Stimulated activated CD4-positive, alpha-beta T cell treated with anti-CD3 and anti-CD28 coated beads, TNF-alpha, amount 100 ng/mL, for 48 hours (primary cell): Measurements from ENCODE around the gene TBXAS1.

Experiments
- DNase-seq, 3 donors: peaks; one replicate each; pipeline ENCODE4 v3.0.0-alpha.2; 2020; ENCODE audit warnings: low read depth in 3 of 3

The TBXAS1 gene

GRCh38 chr7:139946533-139946932 is 117.5 kb downstream of the TBXAS1 start:
- DNase-seq, result no peak

DNA sequence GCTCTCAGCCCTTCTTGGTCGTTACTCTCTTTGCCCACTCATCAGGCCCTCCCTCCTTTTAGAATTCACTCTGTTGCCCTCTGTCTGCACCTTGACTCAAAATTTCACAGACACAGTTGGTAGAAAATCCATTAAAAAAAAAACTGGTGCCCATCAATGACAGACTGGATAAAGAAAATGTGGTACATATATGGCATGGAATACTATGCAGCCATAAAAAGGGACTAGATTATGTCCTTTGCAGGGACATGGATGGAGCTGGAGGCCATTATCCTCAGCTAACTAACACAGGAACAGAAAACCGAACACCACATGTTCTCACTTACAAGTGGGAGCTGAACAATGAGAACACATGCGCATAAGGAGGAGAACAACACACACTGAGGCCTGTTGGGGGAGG is 118.0 kb downstream of the TBXAS1 start:
- no peak for DNase-seq

DNA sequence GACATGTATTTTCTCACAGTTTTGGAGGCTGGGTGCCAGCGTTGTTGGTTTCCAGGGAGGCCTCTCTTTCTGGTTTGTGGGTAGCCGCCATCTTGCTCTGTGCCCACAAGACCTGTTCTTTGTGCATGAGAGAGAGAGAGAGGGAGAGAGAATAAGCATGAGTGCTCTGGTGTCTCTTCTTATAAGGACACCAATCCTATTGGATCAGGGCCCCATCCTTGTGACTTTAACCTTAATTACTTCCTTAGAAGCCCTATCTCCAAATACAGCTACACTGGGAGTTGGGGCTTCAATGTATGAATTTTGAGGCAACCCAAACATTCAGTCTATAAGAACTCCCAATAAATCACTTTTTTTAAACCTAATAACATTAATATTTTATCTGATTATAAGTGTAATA is 119.1 kb downstream of the TBXAS1 start:
- DNase-seq, result no peak

DNA sequence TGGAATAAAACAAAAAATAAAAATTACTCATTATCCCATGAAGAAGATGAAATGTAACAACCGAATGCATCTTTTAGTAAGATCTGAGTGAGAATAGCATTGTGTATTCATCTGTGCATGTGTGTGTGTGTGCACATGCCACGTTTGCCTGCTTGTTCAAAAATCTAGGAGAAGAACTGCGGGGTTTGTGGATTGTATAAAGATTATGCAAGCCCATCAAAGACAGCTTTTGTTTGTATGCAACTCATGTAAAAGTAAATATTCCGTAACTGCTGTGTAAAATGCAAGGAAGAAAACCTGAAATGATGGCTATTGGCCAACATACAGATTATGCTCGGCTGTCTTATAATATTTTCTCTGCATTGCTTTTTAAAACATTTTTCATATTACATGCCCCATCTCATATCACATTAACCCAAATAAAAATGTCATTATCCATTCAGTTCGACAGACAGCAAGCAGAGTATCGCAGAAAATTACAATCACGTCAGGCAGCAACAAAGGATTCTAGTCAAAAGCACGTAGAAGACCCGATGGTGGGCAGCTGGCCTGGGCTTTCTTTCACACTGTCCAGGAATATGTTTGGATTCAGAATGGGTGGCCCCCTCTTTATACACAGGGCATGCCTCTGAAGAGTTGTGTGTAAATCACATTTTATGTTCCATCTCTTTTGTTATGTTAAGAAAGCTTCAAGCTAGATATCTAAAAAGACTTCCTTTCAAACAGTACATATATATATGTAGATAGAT is 119.7 kb downstream of the TBXAS1 start:
- DNase-seq, result no peak

DNA sequence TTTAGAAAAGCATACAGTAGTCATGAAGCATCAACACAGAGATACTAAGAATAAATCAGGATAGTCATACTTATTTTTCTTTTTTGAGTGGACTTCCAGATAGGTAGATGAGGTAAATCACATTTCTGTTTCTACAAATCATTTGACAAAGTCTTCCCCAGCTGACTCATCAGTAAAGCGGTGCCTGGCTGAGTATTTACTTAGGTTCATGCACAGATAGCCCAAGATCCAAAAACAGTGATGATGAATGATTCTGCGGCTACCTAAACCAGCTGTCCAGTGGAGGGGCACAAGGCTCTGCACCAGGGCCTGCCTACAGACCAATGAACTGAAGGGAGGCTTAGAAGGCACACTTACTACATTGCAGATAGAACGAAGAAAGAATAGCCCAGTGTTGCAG is 120.6 kb downstream of the TBXAS1 start:
- DNase-seq, result no peak

- DNase-seq, result no peak
Observed at GRCh38 chr7:139950881-139951525, 121.9 kb downstream of the TBXAS1 start.

DNA sequence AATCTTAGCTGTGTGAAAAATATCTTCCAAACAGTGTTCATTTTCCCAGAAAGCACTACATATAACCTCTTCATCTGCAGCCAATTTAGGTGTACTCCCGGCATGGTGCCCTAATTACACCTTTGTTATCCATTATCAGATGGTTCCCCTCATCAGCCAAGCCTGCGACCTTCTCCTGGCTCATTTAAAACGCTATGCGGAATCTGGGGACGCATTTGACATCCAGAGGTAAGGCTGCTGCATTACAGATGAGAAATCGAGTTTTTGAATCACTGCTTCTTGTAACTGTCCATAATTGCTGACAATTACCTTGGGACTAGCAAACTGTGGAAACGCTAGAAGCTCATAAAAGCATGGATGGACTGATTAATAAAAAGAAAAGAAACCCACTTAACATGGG is 124.2 kb downstream of the TBXAS1 start:
- no peak for DNase-seq

DNA sequence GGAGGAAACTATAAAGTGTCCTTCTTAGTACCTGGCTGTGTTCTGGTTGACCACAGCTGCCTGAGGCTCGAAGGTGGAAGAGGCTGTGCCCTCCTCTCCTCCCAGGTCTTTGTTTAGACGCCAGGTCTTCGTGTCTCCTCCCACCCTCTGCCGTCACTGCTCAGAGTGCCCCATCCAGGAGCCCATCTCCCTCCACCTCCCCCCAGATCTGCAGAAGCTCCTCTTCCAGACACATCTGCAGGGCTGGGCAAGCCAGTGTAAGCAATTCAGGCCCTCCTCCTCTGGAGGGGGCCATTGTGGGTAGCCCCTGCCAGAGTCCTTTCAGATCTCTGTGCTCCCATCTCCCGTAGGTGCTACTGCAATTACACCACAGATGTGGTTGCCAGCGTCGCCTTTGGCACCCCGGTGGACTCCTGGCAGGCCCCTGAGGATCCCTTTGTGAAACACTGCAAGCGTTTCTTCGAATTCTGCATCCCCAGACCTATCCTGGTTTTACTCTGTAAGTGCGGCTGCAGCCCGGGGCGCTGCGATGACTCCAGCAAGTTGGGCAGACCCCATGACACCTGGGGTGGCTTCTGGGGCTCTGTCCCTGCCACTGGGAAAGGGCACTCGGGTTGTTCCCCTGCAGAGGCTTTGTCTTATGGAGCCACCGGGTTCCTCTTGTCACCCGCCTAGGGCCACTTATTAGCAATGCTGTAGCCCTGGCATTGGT is 126.2 kb downstream of the TBXAS1 start:
- DNase-seq, result no peak

- no peak for DNase-seq
Observed at GRCh38 chr7:139958599-139959284, 129.7 kb downstream of the TBXAS1 start.

DNA sequence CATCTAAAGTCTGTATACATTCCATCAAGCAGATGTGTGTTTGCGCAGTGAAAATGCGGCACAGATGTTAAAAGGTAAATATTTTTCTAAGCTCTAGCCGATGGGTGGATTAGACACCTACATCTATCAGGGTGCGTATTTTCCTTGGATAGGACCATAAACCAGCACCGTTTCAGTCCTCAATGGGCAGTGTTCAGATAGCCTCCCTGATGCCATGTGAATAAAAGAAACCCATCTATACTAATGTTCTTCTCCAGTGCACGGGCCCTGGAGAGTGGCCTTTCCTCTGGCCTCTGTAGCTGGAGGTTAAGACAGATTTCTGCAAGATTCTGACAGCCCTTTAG is 130.2 kb downstream of the TBXAS1 start:
- no peak for DNase-seq

DNA sequence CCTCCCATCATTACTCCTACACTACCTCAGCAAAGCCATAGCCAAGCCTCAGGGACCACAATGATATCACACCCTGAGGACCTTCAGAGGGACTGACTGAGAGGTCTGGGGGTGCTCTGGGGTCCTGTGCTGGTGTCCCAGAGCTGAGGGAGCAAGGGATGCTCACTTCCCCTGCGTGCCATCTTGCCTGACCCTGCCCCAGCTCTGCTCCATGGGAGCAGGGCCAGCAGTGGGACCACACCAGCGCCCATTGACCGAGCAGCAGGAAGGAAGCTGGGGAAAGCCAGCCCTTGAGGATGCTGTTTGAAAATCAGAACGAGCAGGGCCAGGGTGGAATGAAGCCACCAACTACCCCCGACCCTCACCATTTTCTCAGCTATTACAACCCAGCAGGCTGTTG is 130.7 kb downstream of the TBXAS1 start:
- no peak for DNase-seq

DNA sequence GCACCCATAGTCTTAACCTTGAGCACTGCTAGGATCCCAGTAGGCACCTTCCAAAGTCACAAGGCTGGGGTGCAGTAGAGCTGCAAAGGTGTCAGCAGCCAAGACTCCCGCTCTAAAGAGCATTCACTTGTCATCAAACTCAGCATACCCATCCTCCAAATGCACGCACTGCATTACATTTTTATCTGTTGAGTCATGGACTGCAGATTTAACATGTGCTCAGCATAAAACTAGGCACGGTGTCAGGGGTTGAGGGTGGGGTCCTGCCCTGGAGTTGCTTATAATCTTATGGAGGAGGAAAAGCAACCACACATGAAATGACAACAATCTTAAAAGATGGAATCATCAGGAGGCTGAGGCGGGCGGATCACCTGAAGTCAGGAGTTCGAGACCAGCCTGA is 131.1 kb downstream of the TBXAS1 start:
- DNase-seq, result no peak

- no peak for DNase-seq
Observed at GRCh38 chr7:139965942-139966628, 137.0 kb downstream of the TBXAS1 start.

GRCh38 chr7:139966949-139967348 is 137.9 kb downstream of the TBXAS1 start:
- DNase-seq, result no peak

DNA sequence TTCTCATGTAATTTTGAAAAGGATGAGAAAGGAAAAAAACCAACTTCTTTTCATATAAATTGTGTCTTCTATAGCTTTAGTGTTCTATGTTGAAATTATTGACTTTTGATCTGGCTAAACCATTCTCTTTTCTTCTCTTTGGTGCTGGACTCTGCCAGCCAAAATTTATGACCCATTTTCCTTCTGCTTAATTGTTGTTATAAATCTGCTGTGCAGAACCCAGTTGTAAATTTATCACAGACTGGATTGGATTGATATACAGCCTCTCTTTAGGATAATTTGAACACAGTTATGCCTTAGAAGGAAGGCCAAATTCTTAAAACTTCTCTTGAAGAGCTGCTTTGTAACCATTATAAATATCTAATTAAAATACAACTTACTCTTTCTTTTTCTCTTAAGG is 139.9 kb downstream of the TBXAS1 start:
- DNase-seq, result no peak

DNA sequence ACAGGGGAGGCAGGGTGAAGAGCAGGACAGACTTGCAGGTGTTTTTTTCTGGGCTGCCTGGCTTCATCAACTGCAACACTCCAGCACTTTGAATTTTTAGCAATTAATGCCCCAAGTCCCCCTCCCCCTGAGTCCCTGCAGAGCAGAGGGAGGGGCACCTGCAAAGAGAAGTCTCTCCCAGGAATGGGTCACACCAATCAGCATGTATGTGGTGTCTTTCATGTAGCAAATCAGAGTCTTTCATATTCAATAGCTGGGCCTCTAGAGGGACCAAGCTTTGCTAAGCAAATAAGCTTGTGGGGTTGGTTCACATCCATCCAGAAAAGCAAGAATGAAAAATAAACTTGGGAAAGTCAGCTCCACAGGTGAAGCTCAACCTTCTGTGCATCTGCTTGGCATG is 143.0 kb downstream of the TBXAS1 start:
- DNase-seq, result no peak

DNA sequence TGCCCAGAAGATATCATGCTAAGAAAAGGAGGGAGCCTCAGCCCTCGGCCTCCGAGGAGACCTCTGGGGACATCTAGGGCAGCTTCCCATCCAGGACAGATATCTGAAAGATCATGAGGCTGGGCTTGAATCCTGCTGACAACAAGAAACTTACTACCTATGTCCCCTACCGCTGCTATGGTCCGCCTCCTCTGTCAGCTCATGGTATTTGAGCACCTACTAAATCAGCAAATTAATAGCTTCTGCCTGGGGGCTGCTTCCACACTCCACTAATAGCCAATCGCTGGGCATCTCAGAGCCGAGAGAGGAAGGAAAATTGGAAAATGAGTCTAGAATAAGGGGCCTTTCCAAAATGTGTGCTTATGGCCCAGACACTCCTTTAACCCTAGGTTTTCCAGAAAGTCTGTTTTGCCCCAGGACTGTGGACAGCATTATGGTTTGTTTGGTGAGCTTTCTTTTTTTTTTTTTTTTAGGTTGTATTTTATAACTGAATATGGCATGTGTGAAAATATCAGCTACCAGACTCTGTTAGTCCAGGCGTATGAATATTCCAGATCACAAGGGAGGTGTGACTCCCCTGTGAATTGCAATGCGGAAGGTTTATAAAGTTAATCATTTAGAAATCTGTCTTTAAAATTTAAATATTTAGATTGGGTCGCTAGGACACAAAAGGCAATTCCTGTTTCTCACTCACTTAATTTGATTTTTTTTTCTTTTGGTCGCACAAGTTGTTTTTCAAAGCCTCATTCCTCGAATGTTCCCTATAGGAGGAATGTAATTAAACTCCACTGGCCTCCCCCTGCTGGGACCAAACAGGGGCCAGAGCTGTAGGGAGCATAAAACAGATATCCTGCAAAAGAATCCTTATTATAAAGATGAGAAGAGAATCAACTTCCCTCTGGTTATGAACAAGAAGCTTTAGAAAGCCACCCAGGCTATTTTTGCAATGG is 144.3 kb downstream of the TBXAS1 start:
- DNase-seq, result no peak

DNA sequence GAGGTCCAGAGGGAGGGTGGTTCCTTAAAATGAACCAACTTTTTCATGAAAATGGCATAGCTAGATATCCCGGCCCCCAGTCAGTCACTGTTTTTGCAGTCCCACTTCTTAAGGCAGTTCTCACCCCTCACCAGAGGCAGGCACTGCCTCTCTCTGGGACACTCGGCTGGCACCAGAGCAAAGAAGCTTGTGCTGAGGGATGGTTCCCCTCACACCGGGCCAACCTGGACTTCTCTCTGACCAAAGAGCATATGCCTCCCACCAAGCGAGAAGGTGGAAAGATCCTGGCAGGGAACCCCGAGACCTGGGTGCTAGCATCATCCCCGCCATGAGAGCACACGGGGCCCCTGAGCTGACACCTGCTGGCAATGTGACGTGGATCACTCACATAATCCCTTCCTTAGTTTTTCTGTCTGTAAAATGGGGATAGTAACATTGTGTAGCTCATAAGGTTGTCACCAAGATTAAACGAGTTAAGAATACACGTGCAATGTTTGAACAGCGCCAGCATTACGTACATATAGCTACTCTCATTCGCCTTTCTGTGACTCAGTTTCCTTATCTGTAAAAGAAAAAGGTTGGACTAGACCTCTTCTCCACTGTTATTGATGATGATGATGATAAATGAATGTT is 145.2 kb downstream of the TBXAS1 start:
- no peak for DNase-seq

DNA sequence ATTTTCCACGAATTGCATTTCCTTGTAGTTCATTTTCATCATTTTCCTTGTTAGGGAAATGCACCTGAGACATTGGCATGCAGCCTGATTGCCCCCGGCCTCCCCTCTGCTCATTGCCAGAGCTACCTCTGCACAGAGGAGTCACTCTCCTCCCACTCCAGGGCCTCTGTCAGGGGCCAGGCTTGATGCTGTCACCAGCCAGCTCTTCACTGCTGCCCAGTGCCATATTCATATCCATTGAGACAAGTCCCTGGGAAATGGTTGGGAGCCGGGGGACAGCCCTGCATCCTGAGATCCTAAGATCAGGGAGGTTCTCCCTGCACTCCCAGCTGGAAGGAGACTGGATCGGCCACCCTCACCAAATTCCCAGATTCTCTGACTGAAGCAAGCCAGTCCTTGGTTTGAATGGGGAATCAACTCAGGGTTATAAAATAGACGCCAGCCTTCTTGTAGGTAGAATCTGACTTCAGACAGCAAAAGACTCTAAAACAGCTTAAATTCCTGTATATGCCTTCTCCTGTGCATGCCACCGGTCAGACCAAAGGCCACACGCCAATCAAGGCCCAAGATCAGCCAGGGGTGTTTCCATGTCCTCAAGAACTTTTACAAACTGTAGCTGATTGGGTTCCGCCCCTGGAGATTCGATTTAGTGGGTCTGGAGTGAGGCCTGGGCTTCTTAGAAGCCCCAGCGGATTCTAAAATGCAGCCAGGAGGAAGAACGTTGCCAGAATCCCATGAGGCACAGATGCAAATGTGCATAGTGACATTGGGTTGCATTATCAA is 147.2 kb downstream of the TBXAS1 start:
- DNase-seq, result no peak
